HG03439 (cell line): ENCODE data around the gene ALK.

ENCODE experiments used
- ATAC-seq: cut with Tn5 transposase; IDR thresholded peaks from one replicate; pipeline ENCODE4 v1.9.1; 2021; ENCODE audit warnings: mild to moderate bottlenecking, moderate library complexity; ENCODE audit not compliant: unreplicated experiment

The ALK gene

GRCh38 chr2:29614295-29614830 lies 307.0 kb downstream of the ALK start:
- no peak for ATAC-seq

- ATAC-seq: no peak
Measured at GRCh38 chr2:29613792-29614266, 307.6 kb downstream of the ALK start.

GRCh38 chr2:29613067-29613466 lies 308.3 kb downstream of the ALK start:
- no peak for ATAC-seq

GRCh38 chr2:29612568-29612967 lies 308.8 kb downstream of the ALK start:
- no peak for ATAC-seq

- ATAC-seq: no peak
Measured at GRCh38 chr2:29611850-29612249, 309.5 kb downstream of the ALK start.

- ATAC-seq: no peak
Measured at GRCh38 chr2:29611261-29611660, 310.1 kb downstream of the ALK start.

- ATAC-seq: no peak
Measured at GRCh38 chr2:29610569-29610968, 310.8 kb downstream of the ALK start.

GRCh38 chr2:29607038-29607420 lies 314.4 kb downstream of the ALK start:
- no peak for ATAC-seq

- ATAC-seq: no peak
Measured at GRCh38 chr2:29606104-29607037, 315.0 kb downstream of the ALK start.

- ATAC-seq: no peak
Measured at GRCh38 chr2:29603341-29603740, 318.0 kb downstream of the ALK start.

- ATAC-seq: no peak
Measured at GRCh38 chr2:29601872-29602271, 319.5 kb downstream of the ALK start.

GRCh38 chr2:29601321-29601720 lies 320.1 kb downstream of the ALK start:
- ATAC-seq: no peak

- no peak for ATAC-seq
Measured at GRCh38 chr2:29599946-29600345, 321.4 kb downstream of the ALK start.

- ATAC-seq: no peak
Measured at GRCh38 chr2:29598978-29599377, 322.4 kb downstream of the ALK start.

- ATAC-seq: no peak
Measured at GRCh38 chr2:29597035-29597434, 324.4 kb downstream of the ALK start.

- ATAC-seq: no peak
Measured at GRCh38 chr2:29596584-29596983, 324.8 kb downstream of the ALK start.

GRCh38 chr2:29591600-29591999 lies 329.8 kb downstream of the ALK start:
- ATAC-seq: no peak

- no peak for ATAC-seq
Measured at GRCh38 chr2:29590211-29590610, 331.2 kb downstream of the ALK start.

GRCh38 chr2:29589440-29590103 lies 331.8 kb downstream of the ALK start:
- ATAC-seq: no peak

- no peak for ATAC-seq
Measured at GRCh38 chr2:29587402-29588190, 333.8 kb downstream of the ALK start.

- no peak for ATAC-seq
Measured at GRCh38 chr2:29586919-29587318, 334.5 kb downstream of the ALK start.
